GM18867 (cell line): Measurements from ENCODE around the gene ATG2A.

ENCODE experiments used
- ATAC-seq: cut with Tn5 transposase; IDR thresholded peaks from one replicate; pipeline ENCODE4 v1.9.1; 2021; ENCODE audit warnings: mild to moderate bottlenecking, moderate library complexity; ENCODE audit not compliant: unreplicated experiment

ATG2A gene

GRCh38 chr11:64872790-64873488 is 44.1 kb downstream of the ATG2A start:
- ATAC-seq = no peak

GRCh38 chr11:64871492-64871891 is 45.5 kb downstream of the ATG2A start:
- no peak for ATAC-seq

GRCh38 chr11:64870893-64871466 is 46.0 kb downstream of the ATG2A start:
- no peak for ATAC-seq

GRCh38 chr11:64870176-64870892 is 46.7 kb downstream of the ATG2A start:
- no peak for ATAC-seq

GRCh38 chr11:64869571-64870175 is 47.3 kb downstream of the ATG2A start:
- no peak for ATAC-seq

GRCh38 chr11:64868904-64869570 is 48.0 kb downstream of the ATG2A start:
- ATAC-seq = no peak

GRCh38 chr11:64867748-64868462 is 49.1 kb downstream of the ATG2A start:
- ATAC-seq = no peak

- no peak for ATAC-seq
Measured at GRCh38 chr11:64866173-64866491, 50.9 kb downstream of the ATG2A start.

GRCh38 chr11:64865286-64866172 is 51.5 kb downstream of the ATG2A start:
- ATAC-seq = peak; percentile 33

GRCh38 chr11:64864473-64865285 is 52.3 kb downstream of the ATG2A start:
- ATAC-seq = peak; percentile 19

- ATAC-seq = no peak
Measured at GRCh38 chr11:64864135-64864472, 52.9 kb downstream of the ATG2A start.

GRCh38 chr11:64863391-64864060 is 53.5 kb downstream of the ATG2A start:
- no peak for ATAC-seq

- no peak for ATAC-seq
Measured at GRCh38 chr11:64862987-64863390, 54.0 kb downstream of the ATG2A start.

GRCh38 chr11:64861227-64861975 is 55.6 kb downstream of the ATG2A start:
- ATAC-seq = no peak

GRCh38 chr11:64859542-64860414 is 57.2 kb downstream of the ATG2A start:
- ATAC-seq = peak; percentile 77

GRCh38 chr11:64858467-64859263 is 58.3 kb downstream of the ATG2A start:
- no peak for ATAC-seq
